SK-N-SH treated with all-trans-retinoic acid at 6 μM for 48 hours (cell line): ENCODE results near the gene SLC35F3.

ENCODE experiments used
- ATAC-seq: fragments of 200-7000 bp; cut with Tn5 transposase; 3 replicates; pipeline ENCODE4 v1.9.1; 2020; ENCODE audit warnings: mild to moderate bottlenecking, moderate library complexity
- BACH2 ChIP-seq: fragments of 250-450 bp; sonication (Bioruptor Pico); IDR thresholded peaks from 2 replicates; pipeline ENCODE4 v1.9.0; 2021; ENCODE audit warnings: mild to moderate bottlenecking, borderline replicate concordance
- CREB5 ChIP-seq: fragments of 250-450 bp; sonication (Bioruptor Pico); IDR thresholded peaks from 2 replicates; pipeline ENCODE4 v1.5.1; 2020; ENCODE audit warnings: low read depth, mild to moderate bottlenecking, moderate library complexity
- CSDC2 ChIP-seq: fragments of 250-450 bp; sonication (Bioruptor Pico); IDR thresholded peaks from 2 replicates; pipeline ENCODE4 v1.5.0; 2020; ENCODE audit warnings: mild to moderate bottlenecking, moderate library complexity
- CSRNP3 ChIP-seq: fragments of 250-450 bp; sonication (Bioruptor Pico); IDR thresholded peaks from 2 replicates; pipeline ENCODE4 v1.5.1; 2021; ENCODE audit warnings: mild to moderate bottlenecking, moderate library complexity
- ESRRG ChIP-seq: fragments of 250-450 bp; sonication (Bioruptor Pico); IDR thresholded peaks from 2 replicates; pipeline ENCODE4 v1.6.1; 2021; ENCODE audit warnings: mild to moderate bottlenecking
- GLIS3 ChIP-seq: fragments of 250-450 bp; sonication (Bioruptor Pico); IDR thresholded peaks from 2 replicates; pipeline ENCODE4 v1.5.0; 2020; ENCODE audit warnings: mild to moderate bottlenecking, moderate library complexity
- ISL1 ChIP-seq: fragments of 250-450 bp; sonication (Bioruptor Pico); IDR thresholded peaks from 2 replicates; pipeline ENCODE4 v2.1.2; 2022; ENCODE audit warnings: mild to moderate bottlenecking, moderate library complexity
- OSR1 ChIP-seq: fragments of 250-450 bp; sonication (Bioruptor Pico); IDR thresholded peaks from 2 replicates; pipeline ENCODE4 v1.8.0; 2022; ENCODE audit warnings: moderate library complexity, mild to moderate bottlenecking, inconsistent platforms
- PATZ1 ChIP-seq: fragments of 250-450 bp; sonication (Bioruptor Pico); IDR thresholded peaks from 2 replicates; pipeline ENCODE4 v1.8.0; 2020; ENCODE audit warnings: mild to moderate bottlenecking, moderate library complexity, borderline replicate concordance
- PPARA ChIP-seq: fragments of 250-450 bp; sonication (Bioruptor Pico); IDR thresholded peaks from 2 replicates; pipeline ENCODE4 v1.5.0; 2020; ENCODE audit warnings: mild to moderate bottlenecking, borderline replicate concordance
- RARB ChIP-seq: fragments of 250-450 bp; sonication (Bioruptor Pico); IDR thresholded peaks from 2 replicates; pipeline ENCODE4 v1.8.0; 2021; ENCODE audit warnings: mild to moderate bottlenecking, moderate library complexity
- SNAI2 ChIP-seq: fragments of 250-450 bp; sonication (Bioruptor Pico); IDR thresholded peaks from 2 replicates; pipeline ENCODE4 v1.5.0; 2020; ENCODE audit warnings: mild to moderate bottlenecking, moderate library complexity
- TCF4 ChIP-seq: fragments of 250-450 bp; sonication (Bioruptor Pico); IDR thresholded peaks from 2 replicates; pipeline ENCODE4 v1.8.0; 2021; ENCODE audit warnings: mild to moderate bottlenecking, moderate library complexity, borderline replicate concordance
- TOX ChIP-seq: fragments of 250-450 bp; sonication (Bioruptor Pico); IDR thresholded peaks from 2 replicates; pipeline ENCODE4 v1.8.0; 2021; ENCODE audit warnings: mild to moderate bottlenecking, moderate library complexity, borderline replicate concordance
- TSHZ2 ChIP-seq: fragments of 250-450 bp; sonication (Bioruptor Pico); IDR thresholded peaks from 2 replicates; pipeline ENCODE4 v1.5.0; 2020; ENCODE audit warnings: mild to moderate bottlenecking, moderate library complexity
- ZC3H10 ChIP-seq: fragments of 250-450 bp; sonication (Bioruptor Pico); IDR thresholded peaks from 2 replicates; pipeline ENCODE4 v1.5.1; 2021; ENCODE audit warnings: mild to moderate bottlenecking, moderate library complexity
- ZFP3 ChIP-seq: fragments of 250-450 bp; sonication (Bioruptor Pico); IDR thresholded peaks from 2 replicates; pipeline ENCODE4 v1.5.0; 2020; ENCODE audit warnings: mild to moderate bottlenecking, moderate library complexity
- ZFP30 ChIP-seq: fragments of 450-650 bp; formaldehyde crosslinking; IDR thresholded peaks from 2 replicates; pipeline ENCODE4 v1.5.0; 2022; ENCODE audit warnings: mild to moderate bottlenecking, moderate library complexity
- ZNF565 ChIP-seq: fragments of 450-650 bp; formaldehyde crosslinking; conservative IDR thresholded peaks from 2 replicates; pipeline ENCODE4 v1.5.0; 2020; ENCODE audit warnings: low read depth, mild to moderate bottlenecking, moderate library complexity
- ZNF70 ChIP-seq: fragments of 450-650 bp; formaldehyde crosslinking; IDR thresholded peaks from 2 replicates; pipeline ENCODE4 v1.5.0; 2020; ENCODE audit warnings: mild to moderate bottlenecking, moderate library complexity
- ZNF8 ChIP-seq: fragments of 450-650 bp; formaldehyde crosslinking; IDR thresholded peaks from 2 replicates; pipeline ENCODE4 v1.5.0; 2020; ENCODE audit warnings: mild to moderate bottlenecking, moderate library complexity

The SLC35F3 gene

GRCh38 chr1:233965856-233966255 is 61.4 kb downstream of the SLC35F3 start (continued):
- TF ChIP-seq TSHZ2 (no peak), TOX (CRISPR knock-in tag) (no peak), ZFP30 (no peak), ZNF8 (CRISPR knock-in tag) (no peak), ZNF565 (CRISPR knock-in tag) (no peak), BACH2 (CRISPR knock-in tag) (no peak), RARB (CRISPR knock-in tag) (no peak), ZNF70 (CRISPR knock-in tag) (no peak), CREB5 (CRISPR knock-in tag) (no peak), ESRRG (CRISPR knock-in tag) (no peak), SNAI2 (CRISPR knock-in tag) (no peak), OSR1 (no peak)

GRCh38 chr1:233971753-233972152 is 67.3 kb downstream of the SLC35F3 start:
- no peak for TF ChIP-seq ZFP30
- TF ChIP-seq ZFP3 (CRISPR knock-in tag), result no peak
- no peak for TF ChIP-seq TOX (CRISPR knock-in tag)
- no peak for TF ChIP-seq RARB (CRISPR knock-in tag)
- TF ChIP-seq ZNF565 (CRISPR knock-in tag), result no peak
- TF ChIP-seq ZNF70 (CRISPR knock-in tag), result no peak
- no peak for TF ChIP-seq PPARA (CRISPR knock-in tag)
- no peak for TF ChIP-seq OSR1
- TF ChIP-seq GLIS3 (CRISPR knock-in tag), result no peak
- no peak for TF ChIP-seq BACH2 (CRISPR knock-in tag)
- TF ChIP-seq CSRNP3, result no peak
- no peak; the same call in 2 of the 3 replicates for ATAC-seq

GRCh38 chr1:233972563-233972950 is 68.1 kb downstream of the SLC35F3 start:
- no peak for TF ChIP-seq PPARA (CRISPR knock-in tag)
- TF ChIP-seq GLIS3 (CRISPR knock-in tag), result no peak
- no peak for TF ChIP-seq ZNF565 (CRISPR knock-in tag)
- TF ChIP-seq OSR1, result no peak
- no peak for TF ChIP-seq ZFP3 (CRISPR knock-in tag)
- no peak for TF ChIP-seq PATZ1 (CRISPR knock-in tag)
- no peak for TF ChIP-seq TCF4 (CRISPR knock-in tag)
- TF ChIP-seq SNAI2 (CRISPR knock-in tag), result no peak
- TF ChIP-seq CREB5 (CRISPR knock-in tag), result no peak
- no peak for TF ChIP-seq ZC3H10
- no peak for TF ChIP-seq ISL1 (CRISPR knock-in tag)
- TF ChIP-seq ZNF8 (CRISPR knock-in tag), result no peak
- TF ChIP-seq CSRNP3, result no peak
- TF ChIP-seq CSDC2, result no peak
- no peak for ATAC-seq
